Mammary epithelial cell (primary cell): ENCODE data around the gene SMAD6.

Source experiments
- CTCF ChIP-seq, 2 donors: IDR thresholded peaks in 1 of 2; conservative IDR thresholded peaks in 1 of 2; 2 replicates each; pipeline ENCODE4 v1.5.1; 2011 to 2012; ENCODE audit warnings: inconsistent platforms in 2 of 2, low read length in 2 of 2, mild to moderate bottlenecking in 2 of 2, control low read depth in 1 of 2, low read depth in 1 of 2; ENCODE audit not compliant: insufficient read depth in 1 of 2; ENCODE audit errors: extremely low read depth in 1 of 2
- EZH2 ChIP-seq: IDR thresholded peaks from 2 replicates; pipeline ENCODE4 v1.6.1; 2012; ENCODE audit warnings: low read length, inconsistent platforms, borderline replicate concordance

GRCh38 chr15:66760968-66761725, 59.1 kb downstream of the SMAD6 start:
- TF ChIP-seq CTCF (conservative IDR thresholded peaks at IDR 0.05 in 1 of 2, IDR thresholded peaks at IDR 0.05 in 1 of 2; ENCODE audit: extremely low read depth in 1 of 2, insufficient read depth in 1 of 2, low read depth in 1 of 2, low read length in 2 of 2) (no peak), EZH2 (no peak)
